CD4-positive, alpha-beta T cell treated with Interleukin-15 for 4 hours (primary cell): ENCODE results near the gene TTC7B.

Experiments used
- DNase-seq: peaks from one replicate; pipeline ENCODE4 v3.0.0-alpha.2; 2020; ENCODE audit warnings: low spot score

TTC7B gene

DNA sequence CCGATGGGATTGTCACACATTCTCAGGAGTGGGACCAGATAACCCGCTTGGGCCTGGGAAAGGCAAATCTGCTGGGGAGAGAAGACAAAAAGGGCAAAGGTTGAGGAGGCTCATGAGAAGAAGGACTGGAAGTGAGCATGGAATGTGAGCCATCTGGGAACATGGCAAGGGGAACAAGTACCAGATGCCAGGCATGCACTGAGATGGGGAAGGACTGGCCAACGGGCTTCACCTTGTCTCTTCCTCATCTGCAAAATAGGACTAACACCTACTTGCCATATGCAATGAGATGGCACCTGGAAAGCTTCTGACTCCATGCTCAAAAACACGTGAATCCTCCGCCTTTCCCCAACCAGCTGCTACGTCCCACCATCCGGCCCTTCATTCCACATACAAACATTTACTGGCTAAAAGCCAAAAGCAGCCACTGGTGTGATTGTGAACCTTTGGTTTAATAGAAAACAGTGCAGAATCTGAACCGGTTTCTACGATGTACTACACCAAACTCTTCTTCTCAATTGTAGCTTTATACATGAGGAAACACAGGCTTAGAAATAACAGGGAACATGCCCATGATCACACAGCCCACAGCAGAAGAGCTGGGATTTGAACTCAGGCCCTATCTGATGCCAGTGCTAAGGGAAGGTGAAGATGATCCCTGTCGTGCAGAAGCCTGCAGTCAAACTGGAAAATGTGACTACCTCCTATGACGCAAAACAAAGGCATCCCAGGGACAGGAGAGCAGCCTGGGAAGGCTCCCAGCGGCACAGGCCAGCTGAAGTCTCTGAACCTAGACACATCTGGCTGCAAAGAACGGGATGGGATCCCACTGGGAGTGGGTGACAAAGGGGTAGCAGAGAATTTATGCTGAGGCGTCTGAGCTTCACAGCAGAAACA is 112.1 kb downstream of the TTC7B start:
- DNase-seq: no peak

DNA sequence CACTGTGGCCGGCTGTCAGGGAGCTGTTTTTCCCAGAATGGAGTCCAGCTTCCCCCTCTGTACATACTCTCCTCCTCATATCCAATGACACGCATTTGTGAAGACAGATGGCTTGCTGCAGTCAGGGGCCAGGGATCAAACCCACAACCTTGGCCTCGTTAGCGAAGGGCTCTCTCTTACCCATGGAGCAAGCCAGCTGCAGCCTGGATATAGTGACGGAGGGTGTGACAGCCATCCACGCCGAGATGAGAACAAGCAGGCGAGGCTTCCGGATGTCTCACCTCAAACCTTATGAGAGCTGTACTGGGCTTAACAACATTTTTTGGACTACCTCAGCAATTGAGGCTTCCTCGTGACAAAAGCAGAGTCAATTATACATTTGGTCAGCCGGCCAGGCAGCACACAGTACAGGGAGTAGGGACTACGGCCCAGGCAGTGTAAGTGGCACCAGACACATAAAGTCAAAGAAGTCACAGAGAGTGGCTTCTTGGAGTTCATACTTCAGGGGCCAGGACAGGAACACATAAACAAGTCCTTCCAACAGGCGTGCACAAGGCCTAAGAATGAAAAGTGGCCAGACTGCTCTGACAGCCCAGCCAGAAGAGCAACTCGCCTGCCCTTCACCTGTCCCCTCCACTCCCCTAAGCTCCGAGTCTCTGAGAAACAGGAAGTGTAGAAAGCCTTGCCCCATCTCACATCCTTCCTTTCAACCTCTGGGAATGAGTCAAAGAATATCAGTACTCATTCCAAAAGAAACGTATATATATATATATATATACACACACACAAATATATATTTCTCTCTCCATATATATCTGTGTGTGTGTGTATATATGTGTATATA is 115.1 kb downstream of the TTC7B start:
- DNase-seq: no peak

DNA sequence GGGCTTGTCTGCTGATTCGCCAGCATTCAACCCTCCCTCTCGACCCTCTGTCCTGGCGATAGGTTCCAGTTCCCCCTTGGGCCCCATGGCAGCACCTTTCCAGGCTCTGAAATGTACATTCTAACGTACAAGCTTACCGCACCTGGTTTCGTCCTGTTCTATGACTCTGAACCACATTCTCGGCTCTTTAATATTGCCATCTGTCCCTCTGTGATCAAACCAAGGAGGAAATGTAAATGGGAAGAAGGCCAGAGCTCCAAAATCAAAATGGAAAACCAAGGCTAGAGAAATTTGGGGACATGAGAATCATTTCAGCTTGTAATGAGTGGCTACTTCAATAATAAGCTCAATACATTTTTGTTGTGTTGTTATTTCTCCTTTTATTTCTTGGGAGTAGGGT is 117.2 kb downstream of the TTC7B start:
- no peak for DNase-seq

DNA sequence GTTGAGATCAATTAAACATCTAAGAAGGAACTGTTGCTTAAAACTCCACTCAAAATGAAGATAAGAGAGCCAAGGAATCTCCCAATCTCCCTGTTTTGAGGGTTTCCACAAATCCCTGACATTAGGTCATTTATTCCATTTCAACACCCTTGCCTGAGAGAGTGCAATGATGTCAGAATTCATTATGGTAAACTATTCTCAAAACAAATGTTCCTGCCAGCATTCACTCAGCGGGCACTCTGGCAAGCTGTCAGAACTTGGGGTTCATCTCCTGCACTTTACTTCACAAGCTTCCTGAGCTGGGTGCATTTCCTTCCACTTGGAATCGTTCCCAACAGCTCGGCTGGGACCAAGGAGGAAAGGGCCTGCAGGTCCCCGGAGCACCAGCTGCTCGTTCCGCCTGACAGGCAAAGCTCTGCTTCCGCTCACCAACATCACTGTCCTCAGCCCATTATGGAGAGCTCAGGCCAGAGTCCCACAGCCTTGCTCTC is 117.8 kb downstream of the TTC7B start:
- DNase-seq: no peak

DNA sequence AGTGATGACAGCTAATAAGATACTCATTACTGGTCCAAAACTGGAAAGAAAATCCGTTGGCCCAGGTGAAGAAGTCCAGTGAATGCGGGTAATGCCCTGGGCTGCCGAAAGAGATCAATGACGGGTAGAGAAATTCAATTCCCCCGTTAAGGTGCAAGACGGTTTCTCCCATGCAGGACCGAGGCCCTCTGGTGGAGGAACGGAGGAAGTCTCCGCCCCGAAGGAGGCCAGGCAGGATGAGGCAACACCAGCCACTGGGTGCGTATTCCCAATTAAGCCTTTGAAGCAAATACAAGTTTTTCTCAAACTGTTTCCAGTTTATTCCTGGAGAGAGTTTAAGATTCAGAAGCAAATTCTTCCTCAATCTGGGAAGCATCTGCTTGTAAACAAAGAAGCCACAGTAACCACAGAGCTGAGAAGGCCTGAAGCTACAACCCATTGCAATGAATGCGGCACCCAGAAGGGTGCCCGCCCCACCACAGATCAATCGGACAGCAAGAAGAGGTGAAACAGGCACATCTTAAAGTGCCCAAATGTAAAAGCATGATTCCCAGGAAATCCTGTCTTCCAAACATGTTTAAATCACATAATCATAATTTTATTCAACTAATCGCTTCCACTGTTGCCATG is 118.5 kb downstream of the TTC7B start:
- peak; percentile 73 for DNase-seq

DNA sequence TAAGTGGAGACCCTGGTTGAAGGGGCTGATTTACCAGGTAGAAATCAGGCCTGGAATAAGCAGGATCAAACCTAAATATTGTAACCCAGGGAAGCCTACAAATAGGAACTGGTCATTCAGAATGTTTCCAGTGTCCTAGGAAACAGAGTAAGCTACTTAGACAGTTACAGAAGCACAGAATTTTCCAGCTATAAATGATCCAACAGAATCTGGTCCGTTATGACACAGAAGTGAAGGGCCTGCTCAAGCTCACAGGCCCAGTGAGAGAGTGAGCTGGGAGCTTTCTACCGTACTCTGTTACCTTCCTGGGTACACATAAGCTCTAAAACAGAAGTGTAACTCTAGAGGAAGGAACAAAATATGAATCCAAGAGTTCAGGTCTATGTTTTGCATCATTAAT is 119.1 kb downstream of the TTC7B start:
- no peak for DNase-seq

DNA sequence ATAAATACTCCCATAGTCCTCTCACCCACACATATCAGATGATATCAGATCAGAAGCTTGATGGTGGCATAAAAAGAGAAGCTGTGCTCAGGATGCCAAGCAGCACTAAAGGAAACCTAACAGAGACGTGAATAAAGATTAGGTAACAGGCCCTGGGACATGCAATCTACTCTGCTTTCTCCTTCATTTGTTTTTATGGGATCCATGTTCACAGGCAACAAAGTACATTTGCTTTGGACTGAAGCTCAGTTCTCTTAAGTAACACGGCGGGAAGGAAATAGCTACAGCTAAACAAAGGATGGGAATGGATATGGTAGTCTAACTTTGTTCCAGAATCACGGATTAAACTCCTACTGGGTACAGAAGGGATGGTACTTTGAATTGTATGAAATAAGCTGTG is 119.5 kb downstream of the TTC7B start:
- DNase-seq: no peak

DNA sequence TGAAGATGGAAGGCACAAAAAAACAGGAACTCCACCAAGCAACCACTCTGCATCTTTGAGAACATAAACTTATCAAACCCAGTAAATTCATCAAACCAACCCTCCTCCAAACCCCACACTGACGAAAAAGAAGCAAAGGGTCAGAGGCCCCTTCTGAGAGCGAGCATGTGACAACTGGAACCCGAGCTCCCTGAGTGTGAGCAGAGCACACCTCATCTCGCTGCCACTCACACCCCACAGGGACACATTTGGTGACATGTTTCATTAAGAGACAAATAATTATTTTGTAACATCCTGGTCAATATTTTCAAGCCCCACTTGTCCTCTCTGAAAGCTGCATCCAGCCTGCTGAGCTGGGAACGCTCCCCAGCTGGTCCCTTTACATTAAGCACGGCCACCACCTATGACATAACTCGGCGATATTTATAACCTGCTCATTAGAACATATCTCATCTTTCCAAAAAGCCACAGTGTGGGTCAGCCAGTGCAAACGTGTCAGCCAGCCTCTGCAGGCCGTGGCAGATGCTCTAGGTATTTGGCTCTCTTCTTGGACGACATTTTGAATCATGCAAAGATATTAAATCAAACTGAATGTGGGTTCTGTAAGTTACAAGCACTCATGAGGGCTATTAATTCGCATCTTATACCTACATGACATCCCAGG is 120.1 kb downstream of the TTC7B start:
- no peak for DNase-seq

DNA sequence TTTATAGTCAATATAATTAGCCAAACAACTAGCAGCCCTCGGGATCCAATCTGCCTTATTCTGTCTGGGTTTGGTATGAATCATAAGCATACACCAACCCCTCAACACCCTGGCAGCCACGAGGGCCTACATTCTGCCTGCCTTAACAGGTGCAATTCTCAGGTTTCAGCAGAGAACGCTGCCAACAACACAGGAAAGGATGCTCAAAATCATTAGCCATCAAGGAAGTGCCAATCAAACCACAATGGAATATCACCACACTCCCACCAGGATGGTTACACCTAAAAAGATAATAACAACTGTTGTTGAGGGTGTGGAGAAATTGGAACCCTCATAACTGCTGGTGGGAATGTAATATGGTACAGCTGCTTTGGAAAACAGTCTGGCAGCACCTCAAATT is 122.8 kb downstream of the TTC7B start:
- no peak for DNase-seq

DNA sequence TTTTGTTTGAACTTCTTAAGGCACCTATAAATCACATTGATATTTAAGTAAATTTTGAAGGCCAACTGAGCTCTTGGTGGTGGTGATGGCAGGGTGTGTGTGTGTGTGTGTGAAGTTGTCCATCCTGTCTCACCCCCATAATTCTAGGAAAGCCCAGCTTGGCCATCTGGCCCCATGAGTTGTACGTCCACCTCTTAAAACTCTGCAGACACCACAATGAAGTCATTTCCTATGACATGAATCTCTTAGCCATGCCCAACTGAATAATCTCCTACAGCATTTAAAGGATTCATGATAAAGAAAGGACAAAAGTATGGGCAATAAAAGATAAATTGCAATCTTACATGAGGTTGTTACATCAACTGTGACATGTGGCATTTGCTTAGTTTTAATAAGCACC is 123.4 kb downstream of the TTC7B start:
- no peak for DNase-seq

DNA sequence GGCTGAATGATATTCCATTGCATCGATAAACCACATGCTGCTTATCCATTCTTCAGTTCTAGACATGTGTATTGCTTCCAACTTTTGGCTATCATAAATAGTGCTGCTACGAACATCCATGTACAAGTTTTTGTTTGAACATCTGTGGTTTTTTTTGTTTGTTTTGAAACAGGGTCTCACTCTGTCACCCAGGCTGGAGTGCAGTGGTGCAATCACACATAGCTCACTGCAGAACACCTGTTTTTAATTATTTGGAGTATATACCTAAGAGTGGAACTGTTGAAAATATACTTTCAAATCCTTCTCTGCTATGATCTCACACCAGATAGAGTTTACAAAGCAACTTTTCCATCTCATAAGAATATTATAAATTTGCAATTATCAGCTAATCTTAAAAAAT is 124.2 kb downstream of the TTC7B start:
- DNase-seq: no peak

DNA sequence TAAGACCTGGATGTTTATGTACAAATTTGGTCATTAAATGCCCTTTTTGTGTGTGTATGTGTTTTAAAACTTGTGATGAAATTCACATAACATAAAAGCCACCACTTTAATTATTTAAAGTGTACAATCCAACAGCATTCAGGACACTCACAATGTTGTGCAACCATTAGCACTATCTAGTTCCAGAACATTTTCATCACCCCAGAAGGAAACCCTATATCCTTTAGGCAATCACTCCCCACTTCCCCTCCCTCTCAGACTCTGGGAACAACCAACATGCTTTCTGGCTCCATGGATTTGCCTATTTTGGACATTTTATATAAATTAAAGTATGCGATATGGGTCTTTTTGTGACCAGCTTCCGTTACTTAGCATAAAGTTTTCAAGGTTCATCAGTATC is 124.6 kb downstream of the TTC7B start:
- DNase-seq: no peak

DNA sequence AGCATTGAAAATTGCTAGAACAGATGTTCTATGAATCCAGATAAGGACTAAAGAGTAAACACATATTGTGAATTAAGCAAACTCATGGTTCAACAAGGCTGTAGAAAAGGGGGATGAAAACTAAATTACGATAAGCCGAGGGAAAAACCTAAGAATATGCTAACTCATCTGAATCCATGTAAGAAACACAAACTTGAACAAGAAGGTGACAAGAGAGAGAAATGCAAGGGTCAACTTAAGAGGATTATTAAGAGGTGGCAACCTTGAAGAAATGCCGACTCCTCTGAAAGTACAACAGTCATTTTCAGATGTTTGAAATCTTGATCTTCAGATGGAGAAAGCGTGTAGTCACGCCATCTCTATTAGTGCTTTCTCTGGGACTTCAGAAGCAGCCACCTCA is 128.6 kb downstream of the TTC7B start:
- DNase-seq: no peak

DNA sequence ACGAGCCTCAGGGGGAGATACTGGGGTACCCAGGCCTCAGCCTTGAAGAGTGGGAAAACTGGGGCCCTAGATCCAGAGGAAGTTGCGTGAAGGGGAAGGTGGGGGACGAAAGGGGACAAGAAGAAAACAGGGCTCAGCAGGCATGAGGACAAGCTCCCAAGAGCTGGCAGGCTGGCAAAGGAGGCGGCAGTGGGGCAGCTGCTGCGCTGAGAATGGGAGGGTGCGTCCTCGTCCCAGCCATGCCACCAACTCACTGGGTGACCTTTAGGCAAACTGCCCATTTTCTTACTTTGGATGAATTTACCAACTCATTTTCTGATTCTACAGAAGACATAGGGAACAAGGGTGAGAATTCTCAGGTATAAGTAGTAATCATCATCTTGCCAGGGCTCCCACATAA is 133.6 kb downstream of the TTC7B start:
- DNase-seq: no peak

DNA sequence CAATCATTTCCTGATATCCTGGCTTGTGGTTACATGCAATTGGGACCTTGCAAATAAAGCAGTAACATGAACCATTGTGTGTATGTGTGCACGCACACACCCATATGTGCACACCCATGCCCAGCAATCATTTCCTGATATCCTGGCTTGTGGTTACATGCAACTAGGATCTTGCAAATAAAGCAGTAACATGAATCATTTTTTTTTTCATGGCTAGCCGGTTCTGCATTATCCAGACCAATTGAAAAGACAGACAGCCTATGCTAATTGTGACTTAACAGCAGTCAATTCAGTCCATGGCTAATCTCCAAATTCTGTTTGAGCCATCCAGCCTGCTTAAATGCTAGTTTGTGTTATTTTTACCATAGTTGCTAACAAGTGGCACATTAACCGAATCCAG is 134.3 kb downstream of the TTC7B start:
- no peak for DNase-seq

DNA sequence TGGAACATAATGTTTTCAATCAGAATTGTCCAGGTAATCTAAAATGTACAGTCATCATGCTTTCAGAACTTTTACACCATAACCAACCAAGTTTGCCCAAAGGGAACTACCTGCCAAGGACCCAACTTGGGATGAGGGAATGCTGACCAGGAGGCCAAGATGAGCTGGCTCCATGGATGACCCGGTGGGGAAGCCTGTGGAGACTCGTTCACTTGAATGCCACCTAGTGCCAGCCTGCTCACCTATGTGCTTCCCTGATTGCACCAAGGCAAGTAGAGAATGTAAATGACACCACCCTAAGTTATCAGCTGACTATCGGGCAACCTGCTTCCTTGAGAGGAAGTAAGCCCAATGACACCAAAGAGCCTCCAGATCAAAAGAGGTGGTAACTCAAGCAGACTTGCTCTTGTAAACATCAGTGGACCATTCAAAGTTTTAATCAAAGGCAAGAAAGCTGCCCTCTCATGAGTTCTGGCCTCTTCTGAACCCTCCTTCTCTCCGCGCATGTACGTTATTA is 137.3 kb downstream of the TTC7B start:
- no peak for DNase-seq

DNA sequence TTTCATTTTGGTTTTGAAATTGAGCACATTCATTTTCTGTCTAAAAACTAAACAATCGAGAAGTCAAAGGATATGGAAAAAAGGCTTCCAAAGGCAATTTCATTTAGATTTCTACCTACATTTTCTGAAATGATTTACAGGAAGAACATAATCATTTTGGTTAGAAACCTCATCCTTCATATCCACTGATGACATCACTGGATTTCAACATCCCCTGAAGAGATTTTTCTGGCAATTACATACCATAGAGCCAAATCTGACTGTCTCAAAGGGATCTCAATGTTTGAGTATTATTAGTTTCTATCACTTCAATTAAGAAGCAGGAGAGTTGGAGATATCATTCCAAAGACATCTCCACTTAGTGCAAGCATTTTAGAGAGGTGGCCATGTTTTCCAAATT is 137.8 kb downstream of the TTC7B start:
- DNase-seq: no peak

DNA sequence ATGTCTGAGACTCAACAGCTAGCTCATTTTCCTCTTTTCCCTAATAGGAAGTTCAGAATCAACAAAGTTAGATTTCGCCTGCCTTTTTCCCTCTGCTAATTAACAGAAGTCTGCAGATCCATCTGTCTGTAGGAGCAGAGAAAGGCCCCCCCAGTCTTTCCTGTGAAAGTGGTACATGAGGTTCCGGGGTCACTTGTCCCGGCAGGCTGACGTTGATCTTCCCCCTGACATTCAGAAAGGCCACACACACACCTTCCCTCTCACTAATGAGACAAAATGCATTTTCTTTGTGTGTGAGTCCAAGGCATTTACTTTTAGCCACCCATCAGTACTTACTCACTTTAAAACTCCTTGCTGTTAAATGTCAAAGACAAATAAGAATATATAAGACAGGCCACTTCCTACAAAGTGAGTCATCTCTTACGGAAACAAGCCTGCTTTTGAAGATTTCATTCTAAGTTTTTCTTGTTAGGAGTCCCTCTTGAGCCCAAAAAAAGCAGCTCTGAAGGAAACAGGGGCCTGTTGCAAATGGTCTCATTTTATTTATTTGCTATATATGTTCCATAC is 138.7 kb downstream of the TTC7B start:
- peak; percentile 22 for DNase-seq

DNA sequence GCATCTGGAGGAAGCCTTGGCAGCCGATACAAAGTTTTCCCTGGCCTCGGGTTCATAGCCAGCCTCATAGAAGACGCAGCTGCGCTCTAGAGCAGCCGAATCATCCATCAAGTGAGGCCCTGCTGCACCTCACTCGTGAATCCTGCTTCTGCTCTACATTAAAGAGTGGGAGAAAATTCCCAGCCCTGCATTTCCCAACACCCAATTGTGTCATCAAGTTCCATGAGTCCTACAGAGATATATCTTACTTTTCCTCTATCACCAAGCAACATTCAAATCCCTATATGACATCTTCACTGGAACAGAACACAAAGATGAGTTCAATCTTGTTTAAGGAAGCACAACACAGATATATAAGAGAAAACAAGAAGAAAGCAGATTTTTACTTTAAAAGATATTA is 139.3 kb downstream of the TTC7B start:
- no peak for DNase-seq

DNA sequence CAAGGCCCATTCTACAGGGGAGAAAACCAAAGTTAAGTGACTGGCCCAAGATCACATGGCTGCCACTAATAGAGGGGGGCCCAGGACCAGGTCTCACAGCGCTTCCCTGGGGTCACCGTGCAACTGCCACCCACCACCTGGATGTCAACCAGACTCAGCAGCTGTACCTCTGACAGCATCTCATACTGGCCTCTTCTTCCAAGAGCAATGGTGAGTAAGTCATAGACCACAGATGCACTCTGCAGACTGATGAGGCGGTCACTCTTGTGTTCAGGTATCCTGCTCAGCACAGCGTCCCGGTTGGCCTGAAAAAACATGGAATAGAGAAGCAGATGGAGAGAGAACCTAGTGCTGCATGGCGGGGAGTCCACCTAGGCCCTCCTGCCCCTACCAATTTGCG is 139.9 kb downstream of the TTC7B start:
- no peak for DNase-seq

DNA sequence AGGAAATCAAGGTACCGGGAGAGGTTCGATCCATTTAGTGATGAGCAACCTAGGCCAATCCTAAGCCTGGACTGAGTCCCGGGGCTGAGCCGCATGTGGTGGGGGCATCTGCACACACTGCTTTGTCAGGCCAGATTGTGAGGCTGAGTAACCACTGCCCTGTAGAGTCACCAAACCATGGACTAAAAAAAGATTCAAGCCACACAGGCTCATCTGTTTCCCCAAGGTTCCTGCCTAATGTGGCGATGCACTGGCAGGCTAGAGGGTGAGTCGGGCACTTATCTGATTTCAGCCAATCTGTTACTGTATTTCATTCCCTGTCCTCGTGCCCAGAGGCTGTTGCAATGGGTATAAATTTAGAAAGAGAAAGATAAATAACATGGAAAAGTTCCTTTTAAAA is 140.8 kb downstream of the TTC7B start:
- DNase-seq: no peak

DNA sequence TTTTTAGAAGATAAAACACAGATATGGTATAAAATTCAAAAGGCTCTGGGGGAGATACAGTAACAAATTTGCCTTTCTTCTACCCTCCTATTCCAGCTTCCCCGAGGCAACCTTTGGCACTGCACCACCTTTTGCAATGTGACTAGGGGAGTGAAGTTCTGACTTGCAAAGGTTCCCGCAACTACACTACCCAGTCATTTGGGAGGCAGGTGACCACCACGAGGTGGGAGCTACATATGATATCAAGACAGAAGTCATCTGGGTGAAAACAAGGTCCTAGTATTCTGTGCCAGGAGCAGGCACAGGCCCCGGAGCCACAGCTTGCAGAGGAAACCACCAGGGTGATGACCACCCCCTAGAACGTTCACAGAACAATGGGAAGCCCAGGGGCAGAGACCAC is 141.5 kb downstream of the TTC7B start:
- no peak for DNase-seq
